ENCODE data around the gene NCOA6.

DNA sequence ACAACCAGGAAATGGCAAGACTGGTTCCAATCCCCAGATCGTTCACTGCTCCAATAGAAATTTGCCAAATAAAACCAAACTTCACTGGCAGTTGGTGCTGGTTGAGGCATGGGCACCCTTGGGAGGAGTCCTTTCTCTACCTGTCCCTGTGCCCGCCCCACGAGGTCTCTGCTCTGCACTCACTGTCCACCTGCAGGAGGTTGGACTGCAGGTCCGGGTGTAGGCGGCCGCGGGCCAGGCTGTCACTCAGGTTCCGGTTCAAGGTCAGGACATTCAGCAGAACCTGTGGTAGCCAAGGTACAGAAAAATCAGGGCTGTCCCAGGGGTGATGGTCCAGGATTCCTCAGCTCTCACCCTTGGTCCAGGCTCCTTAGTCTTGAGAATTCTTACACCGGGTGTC, 24.3 kb upstream of the NCOA6 start:
- no peak for TF ChIP-seq EZH2 (IDR thresholded peaks at IDR 0.05; ENCODE audit: borderline replicate concordance, insufficient read depth, low read depth, low read length, poor library complexity, severe bottlenecking)
- TF ChIP-seq, protein P1, sequence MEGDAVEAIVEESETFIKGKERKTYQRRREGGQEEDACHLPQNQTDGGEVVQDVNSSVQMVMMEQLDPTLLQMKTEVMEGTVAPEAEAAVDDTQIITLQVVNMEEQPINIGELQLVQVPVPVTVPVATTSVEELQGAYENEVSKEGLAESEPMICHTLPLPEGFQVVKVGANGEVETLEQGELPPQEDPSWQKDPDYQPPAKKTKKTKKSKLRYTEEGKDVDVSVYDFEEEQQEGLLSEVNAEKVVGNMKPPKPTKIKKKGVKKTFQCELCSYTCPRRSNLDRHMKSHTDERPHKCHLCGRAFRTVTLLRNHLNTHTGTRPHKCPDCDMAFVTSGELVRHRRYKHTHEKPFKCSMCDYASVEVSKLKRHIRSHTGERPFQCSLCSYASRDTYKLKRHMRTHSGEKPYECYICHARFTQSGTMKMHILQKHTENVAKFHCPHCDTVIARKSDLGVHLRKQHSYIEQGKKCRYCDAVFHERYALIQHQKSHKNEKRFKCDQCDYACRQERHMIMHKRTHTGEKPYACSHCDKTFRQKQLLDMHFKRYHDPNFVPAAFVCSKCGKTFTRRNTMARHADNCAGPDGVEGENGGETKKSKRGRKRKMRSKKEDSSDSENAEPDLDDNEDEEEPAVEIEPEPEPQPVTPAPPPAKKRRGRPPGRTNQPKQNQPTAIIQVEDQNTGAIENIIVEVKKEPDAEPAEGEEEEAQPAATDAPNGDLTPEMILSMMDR (IDR thresholded peaks at IDR 0.05): no peak

Measured in B cell (primary cell).